Iris pigment epithelial cell (primary cell): ENCODE data around the gene FCAMR.

Source experiments
- DNase-seq: peaks from one replicate; pipeline ENCODE4 v3.0.0-alpha.2; 2011; ENCODE audit warnings: low read depth

FCAMR gene

DNA sequence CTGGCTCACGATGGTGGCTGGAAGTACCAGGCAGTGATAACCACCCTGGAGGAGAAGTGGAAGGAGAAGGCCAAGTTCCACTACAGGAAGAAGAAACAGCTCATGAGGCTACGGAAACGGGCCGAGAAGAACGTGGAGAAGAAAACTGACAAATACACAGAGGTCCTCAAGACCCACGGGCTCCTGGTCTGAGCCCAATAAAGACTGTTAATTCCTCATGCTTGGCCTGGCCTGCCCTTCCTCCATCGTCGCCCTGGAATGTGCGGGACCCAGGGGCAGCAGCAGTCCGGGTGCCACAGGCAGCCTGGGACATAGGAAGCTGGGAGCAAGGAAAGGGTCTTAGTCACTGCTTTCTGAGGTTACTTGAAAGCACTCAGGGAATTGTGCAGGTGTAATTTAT lies 62.2 kb downstream of the FCAMR start:
- DNase-seq = no peak
